ENCODE results near the gene AMBRA1. TPM values are rescaled to one million over a fixed set of nuclear protein-coding genes. Genes with fewer than 3 reads are reported as not detected.

Gene AMBRA1
- total RNA-seq, 1 donor from 2014 or later = 25.1 TPM

GRCh38 chr11:46402957-46403902 is 190.6 kb downstream of the AMBRA1 start:
- no peaks in the 10 kb centered on the region for H3K9me3 Mint-ChIP-seq (ENCODE audit: low read depth)
- H3K4me3 Mint-ChIP-seq (ENCODE audit: unreplicated experiment) = no peak overlapping the region
- peaks cover 16% of the 10 kb centered on the region for H3K36me3 Mint-ChIP-seq (ENCODE audit: low read depth)
- H3K27me3 Mint-ChIP-seq (ENCODE audit: low read depth) = no peaks in the 10 kb centered on the region
- no peak for TF ChIP-seq CTCF (IDR thresholded peaks at IDR 0.05)
- peaks cover 13% of the 10 kb centered on the region for H3K4me1 Mint-ChIP-seq (ENCODE audit: low read depth)
- no peak for DNase-seq (ENCODE audit: low spot score)
- H3K27ac Mint-ChIP-seq (ENCODE audit: unreplicated experiment) = no peak overlapping the region

- Mint-ChIP-seq H3K9me3 (ENCODE audit: low read depth) (no peaks in the 10 kb centered on the region), H3K4me3 (ENCODE audit: unreplicated experiment) (no peak overlapping the region), H3K36me3 (ENCODE audit: low read depth) (peaks cover 11% of the 10 kb centered on the region), H3K27me3 (ENCODE audit: low read depth) (no peaks in the 10 kb centered on the region), H3K27ac (ENCODE audit: unreplicated experiment) (no peak overlapping the region), H3K4me1 (ENCODE audit: low read depth) (peaks cover 7% of the 10 kb centered on the region)
- no peak for DNase-seq (ENCODE audit: low spot score)
- TF ChIP-seq CTCF (IDR thresholded peaks at IDR 0.05) = no peak
These were observed 196.3 kb downstream of the AMBRA1 start for GRCh38 chr11:46397526-46397925.

- no peak for DNase-seq (ENCODE audit: low spot score)
- peaks cover 8% of the 10 kb centered on the region for H3K36me3 Mint-ChIP-seq (ENCODE audit: low read depth)
- no peak overlapping the region for H3K27ac Mint-ChIP-seq (ENCODE audit: unreplicated experiment)
- H3K27me3 Mint-ChIP-seq (ENCODE audit: low read depth) = peaks cover 5% of the 10 kb centered on the region
- H3K9me3 Mint-ChIP-seq (ENCODE audit: low read depth) = no peaks in the 10 kb centered on the region
- H3K4me3 Mint-ChIP-seq (ENCODE audit: unreplicated experiment) = no peak overlapping the region
- no peak for TF ChIP-seq CTCF (IDR thresholded peaks at IDR 0.05)
- peaks cover 25% of the 10 kb centered on the region for H3K4me1 Mint-ChIP-seq (ENCODE audit: low read depth)
These were observed 200.1 kb downstream of the AMBRA1 start for GRCh38 chr11:46393759-46394158.

GRCh38 chr11:46393231-46393616 is 200.6 kb downstream of the AMBRA1 start:
- peaks cover 7% of the 10 kb centered on the region for H3K27me3 Mint-ChIP-seq (ENCODE audit: low read depth)
- peak overlapping the region; percentile 84 for H3K4me3 Mint-ChIP-seq (ENCODE audit: unreplicated experiment)
- DNase-seq (ENCODE audit: low spot score) = no peak
- no peak for TF ChIP-seq CTCF (IDR thresholded peaks at IDR 0.05)
- peaks cover 8% of the 10 kb centered on the region for H3K36me3 Mint-ChIP-seq (ENCODE audit: low read depth)
- H3K27ac Mint-ChIP-seq (ENCODE audit: unreplicated experiment) = no peak overlapping the region
- H3K9me3 Mint-ChIP-seq (ENCODE audit: low read depth) = no peaks in the 10 kb centered on the region
- peaks cover 28% of the 10 kb centered on the region for H3K4me1 Mint-ChIP-seq (ENCODE audit: low read depth)

GRCh38 chr11:46392421-46393230 is 201.2 kb downstream of the AMBRA1 start:
- H3K27ac Mint-ChIP-seq (ENCODE audit: unreplicated experiment) = peak overlapping the region; percentile 55
- no peak for DNase-seq (ENCODE audit: low spot score)
- no peak for TF ChIP-seq CTCF (IDR thresholded peaks at IDR 0.05)
- peaks cover 32% of the 10 kb centered on the region for H3K4me1 Mint-ChIP-seq (ENCODE audit: low read depth)
- H3K9me3 Mint-ChIP-seq (ENCODE audit: low read depth) = no peaks in the 10 kb centered on the region
- peaks cover 8% of the 10 kb centered on the region for H3K36me3 Mint-ChIP-seq (ENCODE audit: low read depth)
- H3K27me3 Mint-ChIP-seq (ENCODE audit: low read depth) = peaks cover 11% of the 10 kb centered on the region
- H3K4me3 Mint-ChIP-seq (ENCODE audit: unreplicated experiment) = peak overlapping the region; percentile 84

Data from chondrocyte (in vitro differentiated cells).